Measurements from ENCODE around the gene SLK.

The SLK gene

DNA sequence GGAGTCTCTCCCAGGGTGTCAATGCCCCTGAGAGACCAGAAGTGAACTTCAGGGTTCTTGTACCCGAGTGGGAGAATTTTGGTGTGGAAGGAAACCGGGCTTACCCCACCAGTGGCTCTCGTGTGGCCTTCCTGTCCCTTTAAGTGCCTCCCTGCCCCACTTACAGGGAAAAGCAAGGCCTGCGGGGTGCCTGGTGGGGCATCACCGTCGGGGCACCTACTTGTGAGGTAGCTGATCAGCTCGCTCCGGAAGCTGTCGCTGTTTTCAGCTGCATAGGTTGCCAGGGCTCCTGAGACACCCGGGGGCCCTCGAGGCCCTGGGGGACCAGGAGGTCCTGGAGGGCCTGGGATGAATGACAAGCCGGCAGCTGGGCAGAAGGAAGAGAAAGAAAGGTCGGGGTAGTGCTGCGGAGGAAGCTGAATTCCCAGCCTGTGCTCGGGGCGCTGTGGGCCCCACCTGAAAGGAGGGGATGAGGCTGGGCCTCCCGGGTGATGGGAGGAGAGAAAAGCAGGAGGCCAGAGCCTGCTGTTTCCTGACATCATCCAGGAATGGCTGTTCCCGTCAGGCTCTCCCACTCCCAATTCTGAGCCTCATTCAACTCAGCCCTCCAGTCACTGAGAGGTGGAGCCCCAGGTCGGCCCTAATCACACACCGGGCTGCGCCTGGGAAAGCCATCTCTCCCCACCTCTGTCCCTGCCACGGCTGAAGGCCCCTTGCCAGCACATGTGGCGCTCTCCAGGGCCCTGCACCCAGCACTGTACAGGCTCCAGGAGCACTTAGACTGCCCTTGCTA is 67.7 kb downstream of the SLK start:
- DNase-seq = no peak

- DNase-seq = no peak
These were observed 68.5 kb downstream of the SLK start for GRCh38 chr10:104035194-104036068.

- DNase-seq = no peak
These were observed 69.1 kb downstream of the SLK start for GRCh38 chr10:104036069-104036384.

- DNase-seq = no peak
These were observed 69.7 kb downstream of the SLK start for GRCh38 chr10:104036518-104037260.

DNA sequence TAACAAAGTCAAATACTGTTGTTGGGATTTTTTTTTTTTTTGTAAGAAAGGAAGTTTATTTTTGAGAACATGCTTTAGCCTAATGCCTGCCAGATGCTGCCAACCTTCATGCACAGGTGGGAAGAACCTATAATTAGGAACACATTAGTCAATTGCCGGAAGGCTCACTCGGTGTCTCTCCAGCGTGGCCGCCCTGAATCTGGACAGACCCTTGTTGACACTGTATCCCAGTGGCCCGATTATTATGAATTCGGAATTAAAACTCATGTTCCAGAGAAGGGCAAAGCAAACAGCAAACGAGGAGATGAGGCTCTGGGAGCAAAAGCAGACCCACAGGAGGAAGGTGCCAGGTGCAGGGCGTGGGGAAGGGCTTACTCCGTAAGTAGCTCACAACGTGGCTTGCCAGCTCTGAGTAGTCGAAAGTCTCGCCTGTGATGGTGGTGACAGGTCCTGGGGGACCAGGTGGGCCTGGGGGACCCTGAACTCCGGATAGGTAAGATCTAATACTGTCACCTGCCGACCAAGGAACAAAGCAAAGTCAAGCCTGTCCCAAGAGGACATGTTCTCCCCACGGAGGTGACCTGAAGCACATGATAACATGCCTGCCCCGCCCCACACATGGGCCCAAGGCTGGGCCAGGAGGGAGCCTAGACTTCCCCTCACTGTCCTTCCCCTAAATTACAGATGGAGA is 70.5 kb downstream of the SLK start:
- DNase-seq = no peak

DNA sequence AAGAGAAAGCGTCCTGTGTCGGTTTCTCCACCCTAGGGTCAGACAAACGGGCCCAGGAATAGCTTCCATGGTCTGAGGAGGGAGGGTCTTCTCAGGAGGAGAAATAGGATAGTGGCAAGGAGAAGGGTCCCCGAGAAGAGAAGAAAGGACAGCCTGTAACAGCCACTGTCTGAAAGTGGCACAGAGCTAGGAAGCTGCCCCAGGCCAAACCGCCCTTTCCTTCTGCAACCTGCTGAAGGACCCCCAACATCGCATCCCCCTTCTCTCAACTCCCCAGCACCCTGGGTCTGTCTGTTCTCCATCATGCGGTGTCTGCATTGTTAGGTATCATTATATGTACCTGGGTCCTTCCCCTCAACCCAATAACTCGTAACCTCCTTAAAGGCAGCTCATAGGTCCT is 71.6 kb downstream of the SLK start:
- no peak for DNase-seq

DNA sequence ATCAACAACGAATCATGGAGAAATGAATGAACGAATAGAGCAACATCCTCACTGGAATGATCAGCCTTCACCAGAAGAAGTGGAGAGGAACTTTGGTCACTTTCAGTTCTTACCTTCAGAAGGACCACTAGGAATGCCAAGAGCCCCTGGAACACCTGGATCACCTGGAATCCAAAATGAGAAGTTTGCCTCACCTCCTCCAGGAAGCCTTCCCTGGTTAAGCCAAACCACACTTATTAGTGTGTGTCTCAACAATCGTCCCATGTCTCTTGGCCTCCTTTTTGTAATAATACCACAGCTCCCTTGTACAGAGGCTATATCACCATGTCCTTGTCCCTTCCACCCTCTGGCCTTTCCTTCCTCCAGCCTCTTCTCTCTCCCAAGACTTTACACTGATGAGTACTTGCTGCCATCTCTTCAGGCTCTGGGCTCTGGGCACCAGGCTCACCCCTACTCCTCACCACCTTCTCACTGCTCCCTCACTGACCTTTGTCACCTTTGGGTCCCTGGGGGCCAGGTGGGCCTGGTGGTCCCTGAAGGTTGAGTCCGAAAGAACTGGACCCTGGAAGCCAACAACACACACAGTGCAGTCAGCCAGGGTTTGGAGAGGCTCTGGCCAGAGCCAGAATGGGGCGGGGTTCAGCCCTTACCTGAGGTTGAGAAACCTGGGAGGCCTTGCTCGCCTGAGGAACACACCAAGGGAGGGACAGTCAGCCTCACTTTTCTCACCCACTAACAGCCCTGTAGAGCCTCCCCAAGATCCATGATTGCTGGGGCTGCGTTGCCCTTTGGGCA is 72.2 kb downstream of the SLK start:
- no peak for DNase-seq

- no peak for DNase-seq
These were observed 73.4 kb downstream of the SLK start for GRCh38 chr10:104040382-104040781.

GRCh38 chr10:104040862-104041789 is 74.2 kb downstream of the SLK start:
- DNase-seq = no peak

- DNase-seq = no peak
These were observed 75.1 kb downstream of the SLK start for GRCh38 chr10:104041891-104042535.

- no peak for DNase-seq
These were observed 76.4 kb downstream of the SLK start for GRCh38 chr10:104043185-104043830.

DNA sequence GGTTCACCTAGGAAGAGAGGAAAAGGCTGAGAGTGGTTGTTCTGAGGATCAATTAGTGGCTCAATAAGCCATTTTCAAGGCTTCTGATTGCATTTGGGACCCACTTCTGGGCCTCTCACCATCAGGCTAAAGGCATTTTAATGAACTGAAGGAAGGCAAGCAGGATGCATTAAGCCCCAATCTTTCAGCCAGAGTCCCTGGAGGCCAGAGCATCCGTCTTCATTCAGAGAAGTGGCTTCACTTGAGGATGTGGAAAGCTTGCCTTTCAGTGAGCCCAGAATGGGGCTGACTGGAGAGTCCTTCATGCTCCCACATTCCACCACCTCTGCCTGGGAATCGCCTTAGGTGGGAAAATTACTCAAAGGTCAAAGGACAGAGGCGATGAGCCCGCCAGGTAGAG is 76.9 kb downstream of the SLK start:
- no peak for DNase-seq

- DNase-seq = peak; percentile 47 to 66 (median 62)
These were observed 78.5 kb downstream of the SLK start for GRCh38 chr10:104045151-104046089.

- DNase-seq = no peak
These were observed 79.7 kb downstream of the SLK start for GRCh38 chr10:104046651-104047050.

GRCh38 chr10:104049504-104050250 is 82.7 kb downstream of the SLK start:
- DNase-seq = no peak

DNA sequence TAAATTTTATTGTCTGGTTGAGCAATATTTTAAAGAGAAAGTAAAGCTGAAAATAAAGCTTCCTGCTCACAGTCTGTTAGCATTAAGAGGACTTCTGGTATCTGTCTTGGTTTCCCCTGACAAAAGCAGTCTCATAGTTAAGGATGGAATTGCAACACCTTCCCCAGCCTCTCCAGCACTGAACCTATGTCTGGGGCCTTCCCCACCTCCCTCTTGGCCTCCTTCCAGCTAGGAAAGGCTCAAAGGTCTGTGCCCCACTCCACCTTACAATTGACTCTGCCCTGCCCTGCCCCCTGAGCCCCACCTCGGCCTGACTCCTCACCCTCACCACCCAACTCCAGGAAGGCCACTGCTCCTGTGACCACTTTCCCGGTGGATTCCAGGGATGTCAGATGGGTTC is 85.5 kb downstream of the SLK start:
- DNase-seq = no peak

DNA sequence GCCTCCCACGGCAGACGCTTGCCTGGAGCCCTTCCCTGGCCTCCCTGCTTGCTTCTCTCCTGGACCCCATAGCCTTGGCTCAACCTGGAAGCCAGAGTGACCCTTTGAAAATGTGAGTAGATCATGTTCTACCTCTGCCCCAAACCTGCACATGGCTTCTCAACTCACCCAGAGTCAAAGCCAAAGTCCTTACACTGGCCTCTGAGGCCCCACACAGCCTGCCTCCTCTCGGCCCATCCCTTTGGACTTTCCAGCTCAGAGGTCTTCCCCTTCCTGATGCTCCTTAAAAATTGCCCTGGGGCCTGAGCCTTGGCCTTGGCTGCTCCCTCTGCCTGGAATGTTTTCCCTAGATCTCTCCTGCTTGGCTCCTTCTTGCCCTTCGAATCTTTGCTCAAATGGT is 86.3 kb downstream of the SLK start:
- DNase-seq = no peak

- no peak for DNase-seq
These were observed 87.5 kb downstream of the SLK start for GRCh38 chr10:104054430-104054829.
